GM12801 (cell line): Measurements from ENCODE around the gene PLK2.

ENCODE experiments used
- TF ChIP-seq, protein P1 (sequence below): IDR thresholded peaks from one replicate; pipeline ENCODE4 v1.5.1; 2011; ENCODE audit warnings: control low read depth; ENCODE audit not compliant: insufficient read length; ENCODE audit errors: extremely low read depth

PLK2 gene

GRCh38 chr5:58491216-58491892, 31.5 kb upstream of the PLK2 start, which contains the start of gene GAPT:
GAPT (plus strand) TSS chr5:58491435; CDS start chr5:58494537, 3,102 bp downstream.
- TF ChIP-seq, protein P1, sequence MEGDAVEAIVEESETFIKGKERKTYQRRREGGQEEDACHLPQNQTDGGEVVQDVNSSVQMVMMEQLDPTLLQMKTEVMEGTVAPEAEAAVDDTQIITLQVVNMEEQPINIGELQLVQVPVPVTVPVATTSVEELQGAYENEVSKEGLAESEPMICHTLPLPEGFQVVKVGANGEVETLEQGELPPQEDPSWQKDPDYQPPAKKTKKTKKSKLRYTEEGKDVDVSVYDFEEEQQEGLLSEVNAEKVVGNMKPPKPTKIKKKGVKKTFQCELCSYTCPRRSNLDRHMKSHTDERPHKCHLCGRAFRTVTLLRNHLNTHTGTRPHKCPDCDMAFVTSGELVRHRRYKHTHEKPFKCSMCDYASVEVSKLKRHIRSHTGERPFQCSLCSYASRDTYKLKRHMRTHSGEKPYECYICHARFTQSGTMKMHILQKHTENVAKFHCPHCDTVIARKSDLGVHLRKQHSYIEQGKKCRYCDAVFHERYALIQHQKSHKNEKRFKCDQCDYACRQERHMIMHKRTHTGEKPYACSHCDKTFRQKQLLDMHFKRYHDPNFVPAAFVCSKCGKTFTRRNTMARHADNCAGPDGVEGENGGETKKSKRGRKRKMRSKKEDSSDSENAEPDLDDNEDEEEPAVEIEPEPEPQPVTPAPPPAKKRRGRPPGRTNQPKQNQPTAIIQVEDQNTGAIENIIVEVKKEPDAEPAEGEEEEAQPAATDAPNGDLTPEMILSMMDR, result no peak

- TF ChIP-seq, protein P1, result no peak
Observed at GRCh38 chr5:58490402-58491050, 30.6 kb upstream of the PLK2 start.

DNA sequence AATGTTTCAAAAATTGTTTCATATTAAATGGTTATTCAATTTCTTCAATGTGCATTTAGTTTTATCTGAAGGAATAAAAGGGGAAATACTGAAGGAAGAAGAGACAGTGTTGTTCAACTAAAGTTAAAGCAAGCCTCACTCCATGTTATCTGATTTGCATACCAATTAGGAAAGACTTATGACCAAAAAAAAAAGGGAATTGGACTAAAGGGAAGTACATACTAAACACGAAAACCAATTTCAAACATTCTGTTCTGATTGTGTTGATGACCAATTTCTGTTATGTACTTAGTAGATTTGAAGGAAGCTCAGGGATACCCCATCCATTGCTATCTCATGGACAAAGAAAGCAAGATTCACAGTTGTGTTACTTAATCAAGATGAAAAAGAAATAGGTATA, 26.4 kb upstream of the PLK2 start:
- TF ChIP-seq, protein P1, result no peak

GRCh38 chr5:58484505-58484904, 24.6 kb upstream of the PLK2 start:
- TF ChIP-seq, protein P1, result no peak

DNA sequence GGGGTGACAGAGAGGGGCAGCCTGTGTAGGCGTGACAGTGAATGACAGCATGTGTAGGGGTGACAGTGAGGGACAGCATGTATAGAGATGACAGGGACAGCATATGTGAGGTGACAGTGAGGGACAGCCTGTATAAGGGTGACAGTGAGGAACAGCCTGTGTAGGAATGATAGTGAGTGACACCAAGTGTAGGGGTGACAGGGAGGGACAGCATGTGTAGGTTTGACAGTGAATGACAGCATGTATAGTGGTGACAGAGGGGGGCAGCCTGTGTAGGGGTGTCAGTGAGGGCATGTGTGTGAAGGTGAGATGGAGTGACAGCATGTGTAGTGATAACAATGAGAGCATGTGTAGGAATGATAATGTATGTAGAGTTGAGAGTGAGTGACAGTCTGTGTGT, 22.6 kb upstream of the PLK2 start:
- TF ChIP-seq, protein P1, result no peak

DNA sequence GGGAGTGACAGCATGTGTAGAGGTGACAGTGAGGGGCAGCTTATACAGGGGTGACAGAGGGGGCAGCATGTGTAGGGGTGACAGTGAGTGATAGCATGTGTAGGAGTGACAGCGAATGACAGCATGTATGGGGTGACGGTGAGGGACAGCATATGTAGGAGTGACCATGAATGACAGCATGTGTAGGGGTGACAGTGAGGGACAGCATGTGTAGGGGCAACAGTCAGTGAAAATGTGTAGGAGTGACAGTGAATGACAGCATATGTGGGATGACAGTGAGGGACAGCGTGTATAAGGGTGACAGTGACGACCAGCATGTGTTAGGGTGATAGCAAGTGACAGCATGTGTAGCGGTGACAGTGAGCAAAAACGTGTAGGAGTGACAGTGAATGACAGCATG, 21.9 kb upstream of the PLK2 start:
- TF ChIP-seq, protein P1, result no peak

DNA sequence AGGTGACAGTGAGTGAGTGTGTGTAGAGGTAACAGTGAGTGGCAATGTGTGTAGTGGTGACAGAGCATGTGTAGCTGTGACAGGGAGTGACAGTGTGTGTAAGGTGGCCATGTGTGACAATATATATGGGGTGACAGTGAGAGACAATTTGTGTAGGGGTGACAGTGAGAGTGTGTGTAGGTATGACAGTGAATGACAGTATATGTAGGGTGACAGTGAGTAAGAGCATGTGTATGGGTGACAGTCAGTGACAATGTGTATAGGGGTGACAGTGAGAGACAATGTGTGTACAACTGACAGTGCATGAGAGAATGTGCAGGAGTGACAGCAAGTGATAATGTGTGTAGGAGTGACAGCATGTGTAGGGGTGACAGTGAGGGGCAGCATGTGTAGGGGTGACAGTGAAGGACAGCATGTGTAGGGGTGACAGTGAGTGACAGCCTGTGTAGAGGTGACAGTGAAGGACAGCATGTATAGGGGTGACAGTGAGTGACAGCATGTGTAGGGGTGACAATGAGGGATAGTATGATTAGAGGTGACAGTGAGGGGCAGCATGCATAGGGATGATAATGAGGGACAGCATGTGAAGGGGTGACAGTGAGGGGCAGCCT, 21.3 kb upstream of the PLK2 start:
- TF ChIP-seq, protein P1, result no peak
